PFSK-1 (cell line): ENCODE results near the gene HIVEP1.

Source experiments
- POLR2AphosphoS5 ChIP-seq: IDR thresholded peaks from 2 replicates; pipeline ENCODE4 v1.6.1; 2012; ENCODE audit warnings: low read depth, mild to moderate bottlenecking, control low read depth, low read length, moderate library complexity
- SIN3A ChIP-seq: IDR thresholded peaks from 2 replicates; pipeline ENCODE4 v1.6.1; 2012; ENCODE audit warnings: mild to moderate bottlenecking, low read length, moderate library complexity, borderline replicate concordance; ENCODE audit not compliant: insufficient read depth
- TAF1 ChIP-seq: IDR thresholded peaks from 2 replicates; pipeline ENCODE4 v1.6.1; 2012; ENCODE audit warnings: low read length, control low read depth, borderline replicate concordance; ENCODE audit not compliant: insufficient read depth
- TF ChIP-seq, protein P1 (sequence below), 2 experiments: IDR thresholded peaks; 2 replicates each; pipeline versions ENCODE4 v1.6.1 to v1.8.0; 2011 to 2012; ENCODE audit warnings: low read depth in 2 of 2, low read length in 2 of 2, control low read depth in 1 of 2, inconsistent platforms in 1 of 2, mild to moderate bottlenecking in 1 of 2, moderate library complexity in 1 of 2; ENCODE audit not compliant: insufficient read depth in 1 of 2

DNA sequence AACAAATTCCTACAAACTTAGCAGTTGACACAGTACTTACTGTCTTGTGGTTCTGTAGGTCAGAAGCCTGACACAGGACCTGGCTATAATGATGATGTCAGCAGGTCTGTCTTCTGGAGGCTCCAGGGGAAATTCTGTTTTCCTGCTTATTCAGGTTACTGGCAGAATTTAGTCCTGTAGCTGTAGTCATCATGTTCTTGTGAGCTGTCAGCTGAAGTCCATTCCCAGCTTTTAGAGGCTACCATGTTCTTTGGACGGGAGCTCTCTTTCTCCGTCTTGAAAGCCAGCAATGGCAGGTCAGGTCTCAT is 99.2 kb downstream of the HIVEP1 start:
- TF ChIP-seq POLR2AphosphoS5 = no peak
- no peak for TF ChIP-seq TAF1
- TF ChIP-seq, protein P1, sequence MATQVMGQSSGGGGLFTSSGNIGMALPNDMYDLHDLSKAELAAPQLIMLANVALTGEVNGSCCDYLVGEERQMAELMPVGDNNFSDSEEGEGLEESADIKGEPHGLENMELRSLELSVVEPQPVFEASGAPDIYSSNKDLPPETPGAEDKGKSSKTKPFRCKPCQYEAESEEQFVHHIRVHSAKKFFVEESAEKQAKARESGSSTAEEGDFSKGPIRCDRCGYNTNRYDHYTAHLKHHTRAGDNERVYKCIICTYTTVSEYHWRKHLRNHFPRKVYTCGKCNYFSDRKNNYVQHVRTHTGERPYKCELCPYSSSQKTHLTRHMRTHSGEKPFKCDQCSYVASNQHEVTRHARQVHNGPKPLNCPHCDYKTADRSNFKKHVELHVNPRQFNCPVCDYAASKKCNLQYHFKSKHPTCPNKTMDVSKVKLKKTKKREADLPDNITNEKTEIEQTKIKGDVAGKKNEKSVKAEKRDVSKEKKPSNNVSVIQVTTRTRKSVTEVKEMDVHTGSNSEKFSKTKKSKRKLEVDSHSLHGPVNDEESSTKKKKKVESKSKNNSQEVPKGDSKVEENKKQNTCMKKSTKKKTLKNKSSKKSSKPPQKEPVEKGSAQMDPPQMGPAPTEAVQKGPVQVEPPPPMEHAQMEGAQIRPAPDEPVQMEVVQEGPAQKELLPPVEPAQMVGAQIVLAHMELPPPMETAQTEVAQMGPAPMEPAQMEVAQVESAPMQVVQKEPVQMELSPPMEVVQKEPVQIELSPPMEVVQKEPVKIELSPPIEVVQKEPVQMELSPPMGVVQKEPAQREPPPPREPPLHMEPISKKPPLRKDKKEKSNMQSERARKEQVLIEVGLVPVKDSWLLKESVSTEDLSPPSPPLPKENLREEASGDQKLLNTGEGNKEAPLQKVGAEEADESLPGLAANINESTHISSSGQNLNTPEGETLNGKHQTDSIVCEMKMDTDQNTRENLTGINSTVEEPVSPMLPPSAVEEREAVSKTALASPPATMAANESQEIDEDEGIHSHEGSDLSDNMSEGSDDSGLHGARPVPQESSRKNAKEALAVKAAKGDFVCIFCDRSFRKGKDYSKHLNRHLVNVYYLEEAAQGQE (IDR thresholded peaks at IDR 0.05; ENCODE audit: insufficient read depth in 1 of 2, low read depth in 2 of 2, low read length in 2 of 2) = no peak
- TF ChIP-seq SIN3A = no peak
